WI38 (cell line): Measurements from ENCODE around the gene SDHB.

Experiments
- H3K4me3 ChIP-seq: 2 replicates; pipeline ENCODE4 v1.5.1; 2011; ENCODE audit warnings: low read depth, mild to moderate bottlenecking, control low read depth, low read length
- CTCF ChIP-seq: IDR thresholded peaks from 2 replicates; pipeline ENCODE4 v1.5.1; 2012; ENCODE audit warnings: low read depth, mild to moderate bottlenecking, control low read depth, low read length

The SDHB gene

GRCh38 chr1:17053685-17054410, at the start of gene SDHB:
Gene SDHB (minus strand): TSS chr1:17054032. CDS start chr1:17054019, 13 bp downstream.
- TF ChIP-seq CTCF = no peak
- peak within 1 kb of the TSS; percentile 94 for H3K4me3 ChIP-seq

- no peak for TF ChIP-seq CTCF
- H3K4me3 ChIP-seq = no peak overlapping the region
These were observed 48.4 kb upstream of the SDHB start for GRCh38 chr1:17102232-17102631.

GRCh38 chr1:17101261-17101660, 47.4 kb upstream of the SDHB start:
- H3K4me3 ChIP-seq = no peak overlapping the region
- TF ChIP-seq CTCF = no peak

GRCh38 chr1:17099616-17100340, 45.9 kb upstream of the SDHB start:
- no peak overlapping the region for H3K4me3 ChIP-seq
- TF ChIP-seq CTCF = no peak

GRCh38 chr1:17098446-17099317, 44.9 kb upstream of the SDHB start:
- no peak for TF ChIP-seq CTCF
- no peak overlapping the region for H3K4me3 ChIP-seq

GRCh38 chr1:17097787-17098186, 44.0 kb upstream of the SDHB start:
- no peak overlapping the region for H3K4me3 ChIP-seq
- no peak for TF ChIP-seq CTCF
